SK-N-SH treated with all-trans-retinoic acid at 6 μM for 48 hours (cell line): ENCODE measurements around the gene CLBA1.

Experiments
- ARNTL ChIP-seq: fragments of 450-650 bp; formaldehyde crosslinking; IDR thresholded peaks from 2 replicates; pipeline ENCODE4 v1.5.0; 2020; ENCODE audit warnings: low read depth, mild to moderate bottlenecking, moderate library complexity, borderline replicate concordance
- BACH2 ChIP-seq: fragments of 250-450 bp; sonication (Bioruptor Pico); IDR thresholded peaks from 2 replicates; pipeline ENCODE4 v1.9.0; 2021; ENCODE audit warnings: mild to moderate bottlenecking, borderline replicate concordance
- CREB5 ChIP-seq: fragments of 250-450 bp; sonication (Bioruptor Pico); IDR thresholded peaks from 2 replicates; pipeline ENCODE4 v1.5.1; 2020; ENCODE audit warnings: low read depth, mild to moderate bottlenecking, moderate library complexity
- CSDC2 ChIP-seq: fragments of 250-450 bp; sonication (Bioruptor Pico); IDR thresholded peaks from 2 replicates; pipeline ENCODE4 v1.5.0; 2020; ENCODE audit warnings: mild to moderate bottlenecking, moderate library complexity
- ESRRG ChIP-seq: fragments of 250-450 bp; sonication (Bioruptor Pico); IDR thresholded peaks from 2 replicates; pipeline ENCODE4 v1.6.1; 2021; ENCODE audit warnings: mild to moderate bottlenecking
- ISL1 ChIP-seq: fragments of 250-450 bp; sonication (Bioruptor Pico); IDR thresholded peaks from 2 replicates; pipeline ENCODE4 v2.1.2; 2022; ENCODE audit warnings: mild to moderate bottlenecking, moderate library complexity
- PATZ1 ChIP-seq: fragments of 250-450 bp; sonication (Bioruptor Pico); IDR thresholded peaks from 2 replicates; pipeline ENCODE4 v1.8.0; 2020; ENCODE audit warnings: mild to moderate bottlenecking, moderate library complexity, borderline replicate concordance
- PPARA ChIP-seq: fragments of 250-450 bp; sonication (Bioruptor Pico); IDR thresholded peaks from 2 replicates; pipeline ENCODE4 v1.5.0; 2020; ENCODE audit warnings: mild to moderate bottlenecking, borderline replicate concordance
- RARB ChIP-seq: fragments of 250-450 bp; sonication (Bioruptor Pico); IDR thresholded peaks from 2 replicates; pipeline ENCODE4 v1.8.0; 2021; ENCODE audit warnings: mild to moderate bottlenecking, moderate library complexity
- ZFP3 ChIP-seq: fragments of 250-450 bp; sonication (Bioruptor Pico); IDR thresholded peaks from 2 replicates; pipeline ENCODE4 v1.5.0; 2020; ENCODE audit warnings: mild to moderate bottlenecking, moderate library complexity
- ZFP30 ChIP-seq: fragments of 450-650 bp; formaldehyde crosslinking; IDR thresholded peaks from 2 replicates; pipeline ENCODE4 v1.5.0; 2022; ENCODE audit warnings: mild to moderate bottlenecking, moderate library complexity
- ZNF565 ChIP-seq: fragments of 450-650 bp; formaldehyde crosslinking; conservative IDR thresholded peaks from 2 replicates; pipeline ENCODE4 v1.5.0; 2020; ENCODE audit warnings: low read depth, mild to moderate bottlenecking, moderate library complexity
- TF ChIP-seq, protein P1 (sequence below): fragments of 250-450 bp; sonication (Bioruptor Pico); IDR thresholded peaks from 2 replicates; pipeline ENCODE4 v1.8.0; 2021; ENCODE audit warnings: low read depth, mild to moderate bottlenecking, moderate library complexity, borderline replicate concordance

DNA sequence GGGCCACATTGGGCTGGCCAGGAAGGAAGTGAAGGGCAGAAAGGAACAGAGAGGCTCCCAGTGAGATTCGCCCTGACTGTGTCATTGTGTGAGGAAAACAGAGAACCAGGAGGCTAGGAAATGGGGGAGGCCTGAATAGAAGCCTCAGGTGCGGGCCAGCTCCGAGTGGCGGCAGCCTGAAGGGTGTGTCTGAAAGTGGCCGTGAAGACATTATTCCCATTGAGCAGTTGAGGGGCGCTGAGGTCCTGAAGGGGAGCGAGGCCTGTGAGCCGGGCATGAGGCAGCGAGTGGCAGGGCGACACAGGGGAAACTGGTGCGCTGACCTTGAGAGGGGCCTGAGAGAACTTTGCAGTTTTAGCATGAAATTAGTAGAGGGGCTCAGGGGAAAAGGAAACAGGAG, 6.9 kb downstream of the CLBA1 start:
- TF ChIP-seq ESRRG (no peak), ZNF565 (CRISPR knock-in tag) (no peak), RARB (CRISPR knock-in tag) (no peak), CSDC2 (no peak), ZFP30 (CRISPR knock-in tag) (no peak), ZFP3 (CRISPR knock-in tag) (no peak), ARNTL (CRISPR knock-in tag) (no peak), PATZ1 (no peak), PPARA (no peak), BACH2 (CRISPR knock-in tag) (no peak), CREB5 (CRISPR knock-in tag) (no peak), ISL1 (CRISPR knock-in tag) (no peak)
- TF ChIP-seq, protein P1, sequence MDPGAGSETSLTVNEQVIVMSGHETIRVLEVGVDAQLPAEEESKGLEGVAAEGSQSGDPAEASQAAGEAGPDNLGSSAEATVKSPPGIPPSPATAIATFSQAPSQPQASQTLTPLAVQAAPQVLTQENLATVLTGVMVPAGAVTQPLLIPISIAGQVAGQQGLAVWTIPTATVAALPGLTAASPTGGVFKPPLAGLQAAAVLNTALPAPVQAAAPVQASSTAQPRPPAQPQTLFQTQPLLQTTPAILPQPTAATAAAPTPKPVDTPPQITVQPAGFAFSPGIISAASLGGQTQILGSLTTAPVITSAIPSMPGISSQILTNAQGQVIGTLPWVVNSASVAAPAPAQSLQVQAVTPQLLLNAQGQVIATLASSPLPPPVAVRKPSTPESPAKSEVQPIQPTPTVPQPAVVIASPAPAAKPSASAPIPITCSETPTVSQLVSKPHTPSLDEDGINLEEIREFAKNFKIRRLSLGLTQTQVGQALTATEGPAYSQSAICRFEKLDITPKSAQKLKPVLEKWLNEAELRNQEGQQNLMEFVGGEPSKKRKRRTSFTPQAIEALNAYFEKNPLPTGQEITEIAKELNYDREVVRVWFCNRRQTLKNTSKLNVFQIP: no peak
